A673 (cell line): ENCODE measurements around the gene CDR2L.
"Not testable (repeated sequence)": the region's sequence is repeated elsewhere in the genome, so short reads cannot be mapped to it uniquely, and the experiment has no call there.

Source experiments
- CTCF ChIP-seq: fragments of 300-800, 200-600 bp; sonication (generic); conservative IDR thresholded peaks from 2 replicates; pipeline ENCODE4 v1.5.1; 2017; ENCODE audit warnings: low read depth, mild to moderate bottlenecking, antibody characterized with exemption, low read length, moderate library complexity, mixed read lengths
- EZH2 ChIP-seq: fragments of 200-600 bp; sonication (generic); IDR thresholded peaks from 2 replicates; pipeline ENCODE4 v1.6.1; 2017; ENCODE audit warnings: borderline replicate concordance, low read depth, mild to moderate bottlenecking, mixed read lengths, antibody characterized with exemption, low read length; ENCODE audit not compliant: poor library complexity, severe bottlenecking

GRCh38 chr17:74969501-74969900 is 17.9 kb upstream of the CDR2L start:
- TF ChIP-seq CTCF, EZH2: not testable (repeated sequence)
